ENCODE data around the gene LNPEP.
"Not testable (repeated sequence)": the region's sequence is repeated elsewhere in the genome, so short reads cannot be mapped to it uniquely, and the experiment has no call there.

The LNPEP gene

DNA sequence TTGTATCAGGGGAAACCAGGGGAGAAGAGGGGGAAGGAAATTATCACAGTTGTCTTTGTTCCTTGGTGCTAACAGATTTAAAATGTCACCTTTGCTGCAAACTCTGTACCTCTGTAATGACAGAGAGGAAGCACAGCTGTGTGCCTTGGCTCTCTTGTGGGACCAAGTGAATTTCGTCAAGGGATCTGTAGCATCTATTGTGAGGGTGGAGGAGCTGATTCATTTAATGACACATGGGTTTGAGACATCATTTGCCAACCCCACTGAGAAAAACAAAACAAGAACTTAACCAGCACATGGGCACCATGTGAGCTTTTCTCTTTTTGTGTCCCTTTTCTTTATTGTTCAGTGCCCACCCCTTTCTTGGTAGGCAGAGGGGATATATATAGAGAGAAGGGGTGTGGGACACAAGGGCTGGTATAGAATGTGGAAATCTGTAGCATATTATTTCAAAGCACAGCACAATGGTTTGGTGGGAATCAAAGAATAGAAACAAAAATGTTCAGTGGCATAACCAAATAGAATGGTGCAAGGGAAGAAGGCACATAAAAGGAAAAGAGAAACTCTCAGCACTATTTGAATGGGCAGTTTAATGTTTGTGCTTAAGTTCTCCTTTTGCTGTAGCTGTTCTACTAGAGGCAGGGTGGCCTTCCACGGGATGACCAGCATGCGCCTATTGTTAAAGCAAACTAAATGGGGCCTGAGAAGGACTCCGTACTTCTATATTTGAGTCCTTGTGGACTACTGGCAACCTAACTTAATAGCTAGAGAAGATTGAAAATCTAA is 143.3 kb downstream of the LNPEP start:
- TF ChIP-seq, protein P1, sequence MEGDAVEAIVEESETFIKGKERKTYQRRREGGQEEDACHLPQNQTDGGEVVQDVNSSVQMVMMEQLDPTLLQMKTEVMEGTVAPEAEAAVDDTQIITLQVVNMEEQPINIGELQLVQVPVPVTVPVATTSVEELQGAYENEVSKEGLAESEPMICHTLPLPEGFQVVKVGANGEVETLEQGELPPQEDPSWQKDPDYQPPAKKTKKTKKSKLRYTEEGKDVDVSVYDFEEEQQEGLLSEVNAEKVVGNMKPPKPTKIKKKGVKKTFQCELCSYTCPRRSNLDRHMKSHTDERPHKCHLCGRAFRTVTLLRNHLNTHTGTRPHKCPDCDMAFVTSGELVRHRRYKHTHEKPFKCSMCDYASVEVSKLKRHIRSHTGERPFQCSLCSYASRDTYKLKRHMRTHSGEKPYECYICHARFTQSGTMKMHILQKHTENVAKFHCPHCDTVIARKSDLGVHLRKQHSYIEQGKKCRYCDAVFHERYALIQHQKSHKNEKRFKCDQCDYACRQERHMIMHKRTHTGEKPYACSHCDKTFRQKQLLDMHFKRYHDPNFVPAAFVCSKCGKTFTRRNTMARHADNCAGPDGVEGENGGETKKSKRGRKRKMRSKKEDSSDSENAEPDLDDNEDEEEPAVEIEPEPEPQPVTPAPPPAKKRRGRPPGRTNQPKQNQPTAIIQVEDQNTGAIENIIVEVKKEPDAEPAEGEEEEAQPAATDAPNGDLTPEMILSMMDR (IDR thresholded peaks at IDR 0.05; ENCODE audit: control insufficient read depth, extremely low read depth, insufficient read depth) = no peak
- H3K4me3 ChIP-seq (ENCODE audit: low read depth, low read length) = no peak overlapping the region
- no peak for DNase-seq (ENCODE audit: low read depth)

DNA sequence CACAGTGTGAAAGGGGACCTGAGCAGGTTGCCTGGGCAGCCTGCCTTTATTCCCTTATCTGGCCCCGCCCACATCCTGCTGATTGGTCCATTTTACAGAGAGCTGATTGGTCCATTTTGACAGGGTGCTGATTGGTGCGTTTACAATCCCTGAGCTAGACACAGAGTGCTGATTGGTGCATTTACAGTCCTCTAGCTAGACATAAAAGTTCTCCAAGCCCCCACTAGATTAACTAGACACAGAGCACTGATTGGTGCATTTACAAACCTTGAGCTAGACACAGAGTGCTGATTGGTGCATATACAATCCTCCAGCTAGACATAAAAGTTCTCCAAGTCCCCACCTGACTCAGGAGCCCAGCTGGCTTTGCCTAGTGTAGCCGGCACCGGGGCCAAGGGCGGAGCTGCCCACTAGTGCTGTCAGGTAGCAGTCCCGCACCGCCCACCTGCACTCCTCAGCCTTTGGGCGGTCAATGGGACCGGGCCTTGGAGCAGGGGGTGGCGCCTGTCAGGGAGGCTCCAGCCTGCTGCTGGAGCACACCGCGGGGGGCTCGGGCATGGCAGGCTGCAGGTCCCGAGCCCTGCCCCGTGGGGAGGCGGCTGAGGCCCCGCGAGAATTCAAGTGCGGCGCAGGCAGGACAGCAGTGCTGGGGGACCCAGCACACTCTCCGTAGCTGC is 149.0 kb downstream of the LNPEP start:
- DNase-seq (ENCODE audit: low read depth); H3K4me3 ChIP-seq (ENCODE audit: low read depth, low read length): not testable (repeated sequence)

DNA sequence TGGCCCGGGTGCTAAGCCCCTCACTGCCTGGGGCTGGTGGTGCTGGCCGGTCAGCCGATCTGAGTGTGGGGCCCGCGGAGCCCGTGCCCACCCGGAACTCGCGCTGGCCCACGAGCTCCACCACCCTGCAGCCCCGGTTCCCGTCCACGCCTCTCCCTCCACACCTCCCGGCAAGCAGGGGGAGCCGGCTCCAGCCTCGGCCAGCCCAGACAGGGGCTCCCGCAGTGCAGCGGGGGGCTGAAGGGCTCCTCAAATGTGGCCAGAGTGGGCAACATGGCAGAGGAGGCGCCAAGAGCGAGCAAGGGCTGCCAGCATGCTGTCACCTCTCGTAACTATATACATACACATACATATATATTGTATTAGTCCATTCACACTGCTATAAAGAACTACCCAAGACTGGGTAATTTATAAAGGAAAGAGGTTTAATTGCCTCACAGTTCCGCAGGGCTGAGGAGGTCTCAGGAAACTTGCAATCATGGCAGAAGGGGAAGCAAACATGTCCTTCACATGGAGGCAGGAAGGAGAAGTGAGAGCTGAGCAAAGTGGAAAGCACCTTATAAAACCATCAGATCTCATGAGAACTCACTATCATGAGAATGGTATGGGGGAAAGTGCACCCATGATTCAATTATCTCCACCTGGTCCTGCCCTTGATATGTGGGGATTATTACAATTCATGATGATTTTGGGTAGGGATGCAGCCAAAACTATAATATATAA is 149.7 kb downstream of the LNPEP start:
- H3K4me3 ChIP-seq (ENCODE audit: low read depth, low read length) = no peak overlapping the region
- TF ChIP-seq, protein P1 (IDR thresholded peaks at IDR 0.05; ENCODE audit: control insufficient read depth, extremely low read depth, insufficient read depth) = no peak
- DNase-seq (ENCODE audit: low read depth) = no peak

All from LNCaP clone FGC (cell line).